ENCODE data around the gene HMX1.

- TF ChIP-seq EZH2 (IDR thresholded peaks at IDR 0.05; ENCODE audit: insufficient read depth, poor library complexity, severe bottlenecking), result no peak
- TF ChIP-seq EZH2phosphoT487 (IDR thresholded peaks at IDR 0.05; ENCODE audit: insufficient read depth, low read depth), result no peak
Measured at GRCh38 chr4:8906991-8907595, 35.5 kb upstream of the HMX1 start.
